Stimulated activated CD8-positive, alpha-beta memory T cell treated with anti-CD3 and anti-CD28 coated beads, Interleukin-15, amount 100 ng/mL, for 48 hours (primary cell): ENCODE measurements around the gene ATAD3A.

Experiments
- DNase-seq, 2 donors: peaks; one replicate each; pipeline ENCODE4 v3.0.0-alpha.2; 2020; ENCODE audit warnings: low read depth in 2 of 2

ATAD3A gene

DNA sequence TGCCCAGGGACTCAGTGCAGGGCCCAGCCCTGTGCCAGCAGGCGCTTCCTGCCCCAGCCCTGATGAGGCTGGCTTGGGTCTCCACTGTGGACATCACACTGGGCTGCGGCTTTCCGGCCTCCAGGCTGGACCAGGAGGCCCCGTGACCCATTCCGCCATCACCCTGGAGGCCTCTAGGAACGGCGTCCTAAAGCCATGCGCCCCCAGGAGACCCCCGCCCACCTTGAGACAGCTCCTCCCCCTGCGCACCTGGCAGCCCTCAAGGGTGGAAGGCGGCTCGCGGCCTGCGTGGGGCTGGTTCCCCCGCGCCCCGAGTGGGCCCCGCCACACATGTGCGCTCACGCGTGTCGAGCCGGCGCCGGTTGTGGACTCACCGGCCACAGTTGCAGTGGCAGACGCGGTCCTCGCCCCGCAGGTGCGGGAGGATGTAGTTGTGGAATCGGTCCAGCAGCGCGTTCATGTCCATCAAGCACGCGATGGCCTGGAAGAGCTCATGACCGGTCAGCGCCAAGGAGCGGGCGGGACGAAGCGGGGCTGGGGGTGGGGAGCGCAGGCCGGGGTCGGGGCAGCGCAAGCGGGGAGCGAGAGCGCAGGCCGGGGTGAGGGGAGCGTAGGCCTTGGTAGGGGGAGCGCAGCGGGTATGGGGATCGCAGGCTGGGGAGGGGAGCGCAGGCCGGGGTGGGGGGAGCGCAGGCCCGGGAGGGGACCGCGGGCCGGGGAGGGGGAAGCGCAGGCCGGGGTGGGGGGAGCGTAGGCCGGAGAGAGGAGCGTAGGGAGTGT is 27.5 kb downstream of the ATAD3A start:
- DNase-seq, result no peak

DNA sequence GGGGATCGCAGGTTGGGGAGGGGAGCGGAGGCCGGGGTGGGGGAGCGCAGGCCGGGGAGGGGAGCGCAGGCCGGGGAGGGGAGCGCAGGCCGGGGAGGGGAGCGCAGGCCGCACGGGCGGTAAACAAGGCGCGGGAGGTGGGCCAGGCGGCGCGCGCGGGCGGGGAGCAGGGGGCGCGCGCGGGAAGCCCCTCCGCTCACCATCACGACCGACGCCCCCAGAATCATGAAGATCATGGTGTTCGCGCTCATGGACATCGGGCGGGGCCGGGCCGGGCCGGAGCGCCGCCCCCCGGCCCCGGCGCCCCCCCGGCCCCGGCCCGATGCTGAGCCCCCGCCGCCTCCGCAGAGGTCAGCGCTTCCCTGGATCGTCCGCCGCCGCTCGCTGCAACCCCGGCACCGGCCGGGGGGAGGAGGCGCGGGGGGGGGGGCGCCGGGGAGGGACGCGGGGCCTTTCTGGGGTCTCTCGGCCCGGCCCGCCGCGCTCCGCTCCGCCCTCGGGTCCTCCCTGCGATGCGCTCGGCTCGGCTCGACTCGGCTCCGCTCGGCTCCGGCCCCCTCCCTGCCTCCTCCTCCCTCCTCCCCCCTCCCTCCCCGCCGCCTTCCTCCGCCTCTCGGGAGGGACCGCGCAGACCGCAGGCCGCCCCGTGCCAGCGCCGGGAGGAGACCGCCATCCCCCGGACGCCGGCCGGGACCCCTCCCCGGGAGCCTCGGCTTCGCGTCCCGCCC is 28.3 kb downstream of the ATAD3A start, which contains the start of gene TMEM240:
TMEM240 (minus strand) TSS at position 535 of the 728 bp plus-strand sequence; CDS start at position 257, 278 bp downstream.
- peak; percentile 43 to 45 for DNase-seq

DNA sequence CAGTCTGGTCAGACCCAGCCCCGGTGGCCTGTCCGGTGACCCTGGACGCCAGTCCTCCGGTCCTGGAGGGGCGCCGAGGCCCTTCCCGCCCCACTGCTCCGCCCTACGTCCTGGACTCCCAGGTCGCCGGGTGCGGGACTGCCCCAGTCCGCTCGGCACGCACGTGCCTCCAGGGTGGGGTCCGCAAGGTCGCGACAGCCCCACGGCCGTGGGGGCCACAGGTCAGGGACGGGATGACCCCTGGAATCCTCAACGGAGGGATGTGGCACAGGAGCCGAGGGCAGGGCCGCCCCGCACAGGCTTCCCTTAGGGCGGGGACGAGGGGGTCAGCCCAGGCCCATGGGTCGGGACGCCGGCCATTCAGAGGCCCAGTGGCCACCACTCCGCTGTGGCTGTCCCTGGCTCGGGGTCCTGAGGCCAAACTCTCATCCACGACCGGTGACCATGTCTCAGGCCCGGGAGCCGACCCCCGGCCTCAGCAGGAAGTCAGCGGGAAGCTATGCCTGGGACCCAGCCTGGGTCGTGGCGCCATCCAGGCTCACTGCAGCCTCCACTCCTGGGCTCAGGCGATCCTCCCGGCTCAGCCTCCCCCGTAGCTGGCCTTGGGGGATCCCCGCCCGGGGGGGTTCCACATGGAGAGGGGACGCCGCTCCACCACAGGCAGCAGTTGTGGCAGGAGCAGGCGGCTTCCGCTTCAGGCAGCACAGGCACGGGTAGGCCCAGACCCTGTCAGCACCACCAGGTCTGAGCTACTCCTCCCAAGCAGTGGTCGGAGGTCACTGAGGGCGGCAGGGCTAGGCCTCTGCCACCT is 29.1 kb downstream of the ATAD3A start:
- DNase-seq, result no peak

DNA sequence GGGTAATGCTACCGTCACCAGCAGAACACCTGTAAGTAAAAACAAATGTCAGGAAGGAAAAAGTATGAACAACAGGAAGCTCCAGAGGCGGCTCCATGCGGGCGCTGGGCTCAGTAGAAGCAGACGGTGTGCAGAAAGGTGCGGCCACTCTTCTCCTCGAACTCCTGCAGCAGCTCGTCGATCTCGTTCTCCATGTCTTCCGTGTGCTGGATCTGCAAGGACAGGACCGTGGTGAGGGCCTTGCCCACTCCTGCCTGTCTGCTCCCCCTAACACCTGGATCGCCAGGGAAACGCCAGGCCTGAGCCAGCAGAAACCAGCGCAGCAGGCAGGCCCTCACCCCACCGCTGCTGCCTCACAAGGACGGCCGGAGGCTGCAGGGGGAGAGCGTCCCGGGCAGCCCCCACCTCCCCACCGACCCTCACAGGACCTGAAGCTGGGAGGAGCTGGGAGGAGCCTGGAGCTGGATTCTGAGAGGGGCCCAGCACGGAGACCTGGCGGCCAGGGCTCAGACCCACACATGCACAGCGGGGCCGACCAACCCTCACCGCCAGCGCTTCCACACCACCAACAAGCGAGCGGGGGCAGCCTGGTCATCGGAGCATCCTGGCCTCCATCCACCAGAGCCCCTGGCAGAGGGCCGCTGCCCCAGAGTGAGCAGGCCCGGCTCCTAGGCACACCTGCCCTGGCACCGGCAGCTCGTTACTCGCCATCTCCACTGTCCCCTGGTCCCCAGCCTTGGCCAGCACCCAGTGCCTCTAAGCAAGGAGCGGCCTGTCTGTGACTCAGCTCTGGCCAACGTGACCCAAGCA is 30.2 kb downstream of the ATAD3A start:
- no peak for DNase-seq

DNA sequence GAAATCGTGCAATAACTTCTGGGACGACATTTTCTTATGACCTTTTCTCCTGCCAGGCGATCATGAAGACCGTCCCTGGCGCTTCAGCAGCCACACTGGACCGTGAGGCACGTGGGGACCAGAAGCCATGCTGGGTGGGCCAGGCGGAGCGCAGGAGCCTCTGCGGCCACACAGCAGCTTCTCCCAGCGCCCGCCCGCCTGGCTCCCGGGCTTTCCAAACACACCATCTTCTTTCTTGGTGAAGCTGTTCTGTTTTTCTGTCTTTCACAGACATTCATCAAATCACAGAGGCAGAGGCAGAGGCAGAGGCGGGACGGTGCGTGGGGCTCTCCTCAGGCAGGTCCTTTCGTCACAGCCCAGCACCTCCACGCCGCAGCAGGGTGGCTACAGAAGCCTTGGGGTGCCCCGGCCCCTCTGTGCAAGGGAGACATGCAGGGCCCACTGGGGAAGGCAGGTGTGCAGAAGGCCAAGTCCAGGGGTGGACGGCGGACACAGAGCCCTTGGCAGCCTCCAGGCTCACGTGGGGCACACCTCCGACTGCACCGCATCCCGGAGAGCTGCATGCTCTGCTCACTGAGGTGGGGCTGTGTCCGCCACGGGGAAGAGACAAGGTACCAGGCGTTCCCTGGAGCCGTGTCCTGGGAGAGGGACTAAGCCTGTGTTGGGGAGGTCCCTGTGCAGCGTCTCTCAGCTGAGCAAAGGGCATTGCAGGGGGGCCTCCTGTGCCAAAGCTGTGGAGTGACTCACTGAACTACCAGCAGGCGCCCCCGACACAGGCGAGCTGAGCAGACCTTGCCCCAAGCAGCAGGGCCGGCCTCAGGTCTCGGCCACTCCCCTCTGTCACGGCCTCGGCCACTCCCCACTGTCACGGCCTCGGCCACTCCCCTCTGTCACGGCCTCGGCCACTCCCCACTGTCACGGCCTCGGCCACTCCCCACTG is 31.1 kb downstream of the ATAD3A start:
- DNase-seq, result no peak

DNA sequence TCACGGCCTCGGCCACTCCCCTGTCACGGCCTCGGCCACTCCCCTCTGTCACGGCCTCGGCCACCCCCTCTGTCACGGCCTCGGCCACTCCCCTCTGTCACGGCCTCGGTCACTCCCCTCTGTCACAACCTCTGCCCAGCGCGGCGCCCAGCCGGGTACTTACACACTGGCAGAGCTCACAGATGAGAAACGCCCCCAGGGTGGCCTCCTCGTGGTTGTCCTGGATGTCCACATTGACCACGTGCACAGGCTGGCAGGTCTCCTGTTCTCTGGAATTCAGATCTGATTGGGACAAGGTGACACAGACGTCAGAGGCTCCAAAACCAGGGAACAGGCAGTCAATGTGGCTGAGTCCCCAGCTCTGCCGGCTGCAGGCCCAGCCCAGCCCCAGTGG is 31.7 kb downstream of the ATAD3A start:
- no peak for DNase-seq

DNA sequence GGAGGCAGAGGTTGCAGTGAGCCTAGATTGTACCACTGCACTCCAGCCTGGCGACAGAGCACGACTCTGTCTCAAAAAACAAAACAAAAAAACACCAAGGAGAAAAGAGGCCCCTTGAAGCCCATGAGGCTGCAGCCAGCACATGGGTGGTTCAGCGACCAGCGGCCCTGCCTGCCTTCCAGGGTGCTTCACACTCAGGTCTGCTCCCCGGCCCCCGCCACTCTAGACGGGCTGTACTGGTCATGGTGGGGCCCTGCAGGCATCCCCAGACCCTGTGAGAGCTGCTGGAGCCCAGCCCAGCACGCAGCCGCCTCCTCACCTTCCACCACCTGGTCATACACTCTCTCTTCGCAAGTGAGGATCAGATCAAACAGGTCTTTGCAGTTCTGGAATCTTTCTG is 32.6 kb downstream of the ATAD3A start:
- no peak for DNase-seq

DNA sequence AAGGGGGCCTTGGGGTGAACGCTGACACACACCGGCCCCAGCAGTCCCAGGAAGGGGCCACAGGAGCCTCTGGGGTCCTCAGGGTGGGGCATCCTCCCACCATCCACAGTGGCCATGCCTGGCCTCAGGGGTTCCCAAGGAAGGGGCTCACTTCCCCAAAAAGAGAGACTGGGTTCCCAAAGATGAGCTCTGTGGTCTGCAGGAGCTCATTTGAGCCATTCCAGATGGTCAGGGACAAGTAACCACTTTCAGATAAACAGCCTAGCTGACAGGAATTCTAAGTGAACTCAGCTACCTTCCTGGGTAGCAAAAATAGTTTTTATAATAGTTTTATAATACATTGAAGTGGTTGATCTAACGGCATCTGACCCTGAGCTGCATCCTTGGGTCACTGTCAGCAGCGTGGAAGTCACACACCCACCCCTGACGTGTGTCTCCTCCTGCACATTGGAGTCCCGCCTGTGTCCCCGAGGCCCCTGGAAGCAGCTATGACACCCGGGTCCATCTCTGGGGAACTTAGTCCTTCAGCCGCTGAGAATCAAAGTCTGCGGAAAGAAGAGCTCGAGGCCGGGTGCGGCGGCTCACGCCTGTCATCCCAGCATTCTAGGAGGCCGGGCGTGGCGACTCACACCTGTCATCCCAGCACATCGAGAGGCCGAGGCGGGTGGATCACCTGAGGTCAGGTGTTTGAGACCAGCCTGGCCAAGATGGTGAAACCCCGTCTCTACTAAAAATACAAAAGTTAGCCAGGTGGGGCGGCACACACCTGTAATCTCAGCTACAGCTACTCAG is 34.2 kb downstream of the ATAD3A start:
- DNase-seq, result no peak

DNA sequence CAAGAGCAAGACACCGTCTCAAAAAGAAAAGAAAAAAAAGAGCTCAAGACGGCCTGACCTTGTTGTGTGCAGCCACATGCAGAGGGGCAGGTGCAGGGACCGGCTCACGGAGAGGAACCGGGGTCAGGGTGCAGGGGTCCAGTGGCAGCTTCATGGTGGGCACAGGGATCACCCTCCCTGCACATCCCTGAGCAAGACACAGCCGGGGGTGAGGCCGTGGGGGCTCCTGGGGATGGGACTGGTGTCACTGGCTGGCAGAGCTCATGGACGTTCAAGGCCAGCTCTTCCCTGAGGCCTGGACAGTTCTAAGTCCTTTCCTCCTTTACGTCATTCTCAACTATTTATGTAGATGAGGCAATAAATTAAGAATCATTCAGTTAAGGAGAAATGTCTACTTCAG is 35.0 kb downstream of the ATAD3A start:
- no peak for DNase-seq

DNA sequence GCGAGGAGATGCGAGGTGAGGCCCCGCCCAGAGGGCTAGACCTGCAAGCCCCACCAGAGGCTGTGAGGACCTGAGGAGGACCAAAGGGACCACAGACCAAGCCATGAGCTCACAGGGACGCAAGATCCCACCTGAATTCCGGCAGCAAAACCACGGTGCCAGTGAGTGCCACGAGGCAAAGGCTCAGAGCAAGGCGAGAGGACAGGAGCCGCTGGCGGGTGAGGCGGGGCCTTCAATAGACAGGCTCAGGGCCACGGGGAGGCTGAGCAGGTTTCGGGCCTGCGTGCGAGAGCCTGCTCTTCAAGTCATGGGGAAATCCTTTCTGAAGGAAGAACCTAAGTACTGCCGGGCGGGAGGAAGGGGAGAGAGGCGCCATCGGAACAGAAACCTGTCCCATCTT is 35.5 kb downstream of the ATAD3A start:
- DNase-seq, result no peak

DNA sequence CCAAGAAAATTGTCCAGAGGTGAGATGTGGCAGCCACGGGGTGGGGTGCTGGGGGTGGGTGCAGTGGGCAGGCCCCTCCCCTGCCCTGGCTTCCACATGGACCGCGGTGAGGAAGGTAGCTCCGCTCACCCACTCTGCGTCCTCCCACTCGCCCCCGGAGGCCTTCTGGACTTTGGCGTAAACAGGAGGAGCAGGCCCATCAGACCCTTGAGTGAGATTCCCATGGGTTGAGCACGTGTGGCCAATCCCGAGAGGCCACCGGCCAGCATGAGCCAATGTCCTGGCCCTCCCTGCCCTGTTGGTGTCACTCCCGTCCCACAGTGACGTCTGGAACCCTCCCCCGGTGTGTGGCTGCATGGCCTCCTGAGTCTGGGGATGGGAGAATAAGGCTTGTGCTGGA is 36.6 kb downstream of the ATAD3A start:
- no peak for DNase-seq

DNA sequence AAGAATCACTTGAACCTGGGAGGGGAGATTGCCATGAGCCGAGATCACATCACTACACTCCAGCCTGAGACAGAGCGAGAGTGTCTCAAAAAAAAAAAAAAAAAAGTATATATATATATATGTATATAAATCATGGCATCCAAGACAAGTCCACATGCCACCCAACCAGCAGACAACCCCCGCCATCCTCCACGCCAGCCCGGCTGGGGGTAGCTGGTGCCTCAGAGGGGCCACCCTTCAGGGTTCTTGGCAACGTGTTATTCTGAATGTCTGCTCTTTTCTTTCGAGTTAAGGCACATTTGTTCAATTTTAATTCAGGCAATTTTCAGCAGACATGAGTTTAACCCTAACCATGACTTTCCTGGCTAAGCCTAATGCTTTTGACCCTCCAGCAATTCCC is 38.1 kb downstream of the ATAD3A start:
- no peak for DNase-seq

DNA sequence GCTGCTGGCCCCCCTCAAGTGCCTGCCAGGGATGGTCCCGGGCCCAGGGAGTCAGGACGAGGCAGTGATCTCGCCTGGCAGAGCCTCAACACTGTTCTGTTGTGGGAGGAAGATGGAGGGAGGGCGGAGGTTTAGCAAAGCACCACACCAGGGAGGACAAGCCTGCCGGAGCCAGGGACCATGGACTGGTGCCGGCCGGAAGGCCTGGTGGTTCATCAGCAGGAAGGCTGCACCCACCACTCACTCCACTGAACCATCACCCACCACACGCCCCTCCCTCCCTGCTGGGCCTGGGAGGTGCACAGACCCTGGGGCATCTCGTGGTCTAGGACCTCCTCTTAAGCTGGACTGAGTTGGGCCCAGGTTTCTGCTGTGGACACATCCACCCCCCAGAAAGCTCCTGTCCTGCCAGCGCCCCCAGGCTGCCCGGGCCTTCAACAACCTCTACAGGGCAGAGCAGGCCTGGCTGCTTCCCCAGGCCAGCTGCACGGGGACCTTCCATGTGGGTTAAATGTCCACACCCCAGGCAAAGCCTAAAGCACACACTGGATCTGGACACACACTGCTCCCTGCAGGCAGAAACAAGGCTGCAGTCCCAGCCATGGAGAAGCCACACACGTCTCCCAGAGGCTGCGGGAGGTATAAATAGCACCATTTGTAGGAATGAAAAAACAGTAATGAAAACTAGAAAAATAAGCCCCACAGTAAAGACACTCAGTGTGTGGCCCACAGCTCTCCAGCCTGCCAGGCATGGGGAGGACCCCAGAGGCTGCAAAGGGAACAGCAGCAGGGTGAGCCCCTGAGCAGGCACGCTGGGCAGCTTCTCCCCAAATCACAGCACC is 38.9 kb downstream of the ATAD3A start:
- DNase-seq, result no peak

DNA sequence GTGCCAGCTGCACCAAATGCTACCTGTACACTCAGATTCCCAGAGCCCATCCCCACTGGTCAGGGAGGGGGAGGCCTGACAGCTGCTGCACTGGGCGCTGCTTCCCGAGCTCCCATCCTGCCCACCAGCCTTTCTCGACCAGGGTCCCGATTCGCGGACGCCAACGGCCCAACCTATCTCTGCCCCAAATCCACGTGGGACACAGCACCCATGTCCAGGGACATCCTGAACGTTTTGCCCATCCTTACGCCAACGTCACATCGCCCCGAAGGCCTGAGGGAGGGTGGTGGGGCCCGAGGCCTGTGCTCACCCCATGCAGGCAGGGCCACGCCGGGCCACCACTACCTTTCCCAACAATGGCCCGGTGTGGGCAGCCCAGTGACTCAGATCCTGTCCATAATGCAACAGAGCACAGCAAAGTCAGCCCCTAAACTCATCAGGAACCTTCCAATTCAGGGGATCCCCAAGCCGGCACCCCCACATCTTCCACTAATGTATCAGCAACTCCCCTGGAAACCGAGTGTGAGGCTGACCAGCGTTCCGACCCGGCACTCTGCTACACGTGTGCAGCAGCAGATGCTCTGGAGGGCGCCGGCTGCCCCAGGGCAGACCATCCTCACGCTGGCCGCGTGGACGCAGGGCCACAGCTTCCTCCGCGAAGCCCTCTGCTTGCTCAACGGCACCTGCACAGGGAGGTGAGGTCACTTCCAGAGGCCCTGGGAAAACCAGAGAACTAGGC is 39.7 kb downstream of the ATAD3A start:
- DNase-seq, result no peak

DNA sequence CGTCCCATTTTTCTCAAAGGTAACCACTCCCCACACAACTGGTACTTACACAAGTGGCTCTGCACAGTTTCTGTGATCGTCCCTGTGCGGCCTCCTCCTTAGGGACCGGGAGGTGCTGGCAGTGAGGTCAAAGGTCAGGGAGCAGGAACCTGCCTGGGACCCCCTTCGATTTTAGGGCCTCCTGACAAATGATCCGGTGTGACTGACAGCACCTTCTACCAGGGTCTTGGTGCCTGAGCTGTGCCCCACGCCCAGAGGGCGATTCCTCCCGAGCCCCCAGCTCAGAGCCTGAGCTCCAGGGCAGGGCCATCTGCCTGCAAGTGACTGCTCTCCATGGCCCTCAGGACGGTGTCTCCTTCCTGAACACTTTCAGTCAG is 40.3 kb downstream of the ATAD3A start:
- DNase-seq, result no peak

DNA sequence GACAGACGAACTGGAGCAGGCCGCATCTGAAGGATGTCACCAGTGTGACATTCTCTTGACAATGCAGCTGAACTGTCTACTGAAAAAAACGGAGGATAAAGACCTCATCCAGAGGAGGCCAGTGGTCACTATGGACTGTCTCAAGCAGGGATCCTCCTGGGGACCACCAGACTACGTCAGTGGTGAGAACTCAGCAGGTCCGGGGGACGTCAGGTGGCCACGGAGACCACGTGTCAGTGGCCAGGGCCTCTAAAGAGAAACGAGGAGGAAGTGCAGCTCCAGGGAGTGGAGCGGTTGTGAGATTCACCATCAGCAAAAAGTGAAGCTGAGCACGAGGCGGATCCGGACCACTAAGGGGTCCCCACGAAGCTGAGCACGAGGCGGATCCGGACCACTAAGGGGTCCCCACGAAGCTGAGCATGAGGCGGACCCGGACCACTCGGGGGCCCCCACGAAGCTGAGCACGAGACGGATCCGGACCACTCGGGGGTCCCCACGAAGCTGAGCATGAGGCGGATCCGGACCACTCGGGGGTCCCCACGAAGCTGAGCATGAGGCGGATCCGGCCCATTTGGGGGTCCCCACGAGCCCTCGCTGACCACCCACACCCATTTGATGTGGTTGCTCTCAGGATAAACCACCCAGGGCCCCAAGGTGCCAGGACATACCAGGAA is 42.0 kb downstream of the ATAD3A start:
- DNase-seq, result no peak

DNA sequence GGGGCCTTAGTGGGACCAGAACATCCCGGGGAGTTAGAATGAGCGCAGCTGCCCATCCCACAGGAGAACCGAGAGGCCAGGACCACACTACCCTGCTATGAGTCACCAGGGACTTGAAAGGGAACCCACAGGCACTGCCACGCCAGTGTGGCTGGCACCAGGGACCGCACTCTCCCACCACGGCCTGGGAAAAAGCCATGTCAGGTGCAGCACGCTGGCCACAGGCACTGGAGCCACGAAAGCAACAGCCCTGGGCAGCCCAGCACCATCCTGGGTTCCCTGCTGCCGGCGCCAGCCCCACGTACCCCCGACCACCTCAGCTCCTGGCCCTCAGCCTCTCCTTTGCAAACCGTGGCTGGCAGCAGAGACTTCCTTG is 42.6 kb downstream of the ATAD3A start:
- DNase-seq, result no peak
